HCT116 (cell line): ENCODE data around the gene CAMKK2. TPM values are rescaled to one million over a fixed set of nuclear protein-coding genes. Genes with fewer than 3 reads are reported as not detected.

Experiments
- ATAC-seq: fragments of 200-7000 bp; cut with Tn5 transposase; 2 replicates; pipeline ENCODE4 v1.9.1; 2020; ENCODE audit warnings: mild to moderate bottlenecking, moderate library complexity
- BruUV-seq: library from RNA; stranded (reverse); fragments of 400-500 nt; replicated peaks from 2 replicates; lab custom pipeline; 2021; lab: Mats Ljungman, UMichigan
- CTCF ChIA-PET: fragments of 300-600 bp; sonication (Branson Sonifier 250); formaldehyde crosslinking; loops from one replicate; lab custom pipeline; 2021; ENCODE audit warnings: antibody characterized with exemption; lab: Charles Lee
- POLR2A ChIA-PET: fragments of 300-600, 350-600 bp; sonication (Branson Sonifier 250); formaldehyde crosslinking; loops from one replicate; lab custom pipeline; 2021; ENCODE audit warnings: antibody characterized with exemption; lab: Charles Lee
- RAD21 ChIA-PET, 2 experiments: fragments of 300-600 bp; sonication (Branson Sonifier 250); formaldehyde crosslinking; loops; one replicate each; lab custom pipeline; 2023; ENCODE audit warnings: low total read pairs in 2 of 2; ENCODE audit not compliant: uncharacterized antibody in 2 of 2, unreplicated experiment in 2 of 2, low non-redundant PET in 1 of 2; lab: Charles Lee
- DNase-seq: peaks from one replicate; pipeline ENCODE4 v3.0.0-alpha.2; 2010; ENCODE audit warnings: low read depth, low spot score
- H2AFZ ChIP-seq: fragments of 200-600 bp; shearing (Covaris generic), sonication (generic); 2 replicates; pipeline ENCODE4 v1.6.1; 2017; ENCODE audit warnings: low read depth, mixed run types, mixed read lengths, antibody characterized with exemption, low read length; ENCODE audit not compliant: poor library complexity, severe bottlenecking
- H3K27ac ChIP-seq: 2 replicates; pipeline ENCODE4 v1.5.1; 2012; ENCODE audit warnings: low read depth, low read length
- H3K27me3 ChIP-seq: fragments of 200-600 bp; sonication (generic); 2 replicates; pipeline ENCODE4 v1.6.1; 2016; ENCODE audit warnings: mixed run types, low read length, mixed read lengths; ENCODE audit not compliant: insufficient read depth
- H3K36me3 ChIP-seq, 2 experiments: fragments of 200-500 bp in 1 of 2; fragments of 200-600 bp in 1 of 2; sonication (Bioruptor generic) in 1 of 2; sonication (generic) in 1 of 2; 2 replicates each; pipeline versions ENCODE4 v1.5.1 to v1.6.1; 2014 to 2016; ENCODE audit warnings: low read length in 2 of 2, inconsistent platforms in 1 of 2, mixed read lengths in 1 of 2, mixed run types in 1 of 2; ENCODE audit not compliant: insufficient read depth in 2 of 2, control insufficient read depth in 1 of 2
- H3K4me1 ChIP-seq, 2 experiments: fragments of 200-600 bp in 1 of 2; sonication (generic) in 1 of 2; 2 replicates each; pipeline versions ENCODE4 v1.5.1 to v1.6.1; 2012 to 2017; ENCODE audit warnings: low read length in 2 of 2, inconsistent platforms in 1 of 2, mild to moderate bottlenecking in 1 of 2, mixed read lengths in 1 of 2, mixed run types in 1 of 2, moderate library complexity in 1 of 2; ENCODE audit not compliant: insufficient read depth in 2 of 2, control insufficient read depth in 1 of 2
- H3K4me2 ChIP-seq: fragments of 200-600 bp; sonication (generic); 2 replicates; pipeline ENCODE4 v1.6.1; 2017; ENCODE audit warnings: mixed run types, low read length, mixed read lengths
- H3K4me3 ChIP-seq, 2 experiments: fragments of 200-600 bp in 1 of 2; sonication (generic) in 1 of 2; replicated peaks in 1 of 2; 2 replicates each; pipeline ENCODE4 v1.5.1; 2011 to 2016; ENCODE audit warnings: low read length in 2 of 2, control low read depth in 1 of 2, low read depth in 1 of 2, mild to moderate bottlenecking in 1 of 2, mixed read lengths in 1 of 2, mixed run types in 1 of 2
- H3K79me2 ChIP-seq: fragments of 200-600 bp; sonication (generic); 2 replicates; pipeline ENCODE4 v1.6.1; 2017; ENCODE audit warnings: mild to moderate bottlenecking, mixed run types, low read length, moderate library complexity, mixed read lengths; ENCODE audit not compliant: insufficient read depth
- H3K9ac ChIP-seq: fragments of 200-600 bp; sonication (generic); 2 replicates; pipeline ENCODE4 v1.6.1; 2016; ENCODE audit warnings: low read length, mixed read lengths
- H3K9me2 ChIP-seq: fragments of 200-600 bp; sonication (generic), shearing (Covaris generic); 2 replicates; pipeline ENCODE4 v1.6.1; 2017; ENCODE audit warnings: mixed run types, mild to moderate bottlenecking, moderate library complexity; ENCODE audit not compliant: insufficient read depth
- H3K9me3 ChIP-seq, 2 experiments: fragments of 200-500 bp in 1 of 2; fragments of 200-600 bp in 1 of 2; sonication (Bioruptor generic) in 1 of 2; sonication (generic) in 1 of 2; 2 replicates each; pipeline ENCODE4 v1.6.1; 2014 to 2017; ENCODE audit warnings: low read length in 2 of 2, mixed read lengths in 2 of 2, inconsistent platforms in 1 of 2, low read depth in 1 of 2, mild to moderate bottlenecking in 1 of 2, mixed run types in 1 of 2, moderate library complexity in 1 of 2; ENCODE audit not compliant: control insufficient read depth in 1 of 2, insufficient read depth in 1 of 2
- H4K20me1 ChIP-seq: fragments of 200-600 bp; sonication (generic), shearing (Covaris generic); 2 replicates; pipeline ENCODE4 v1.6.1; 2017; ENCODE audit warnings: mixed run types, mild to moderate bottlenecking, moderate library complexity; ENCODE audit not compliant: insufficient read depth
- ATF3 ChIP-seq: IDR thresholded peaks from 2 replicates; pipeline ENCODE4 v1.6.1; 2012
- CBX3 ChIP-seq: IDR thresholded peaks from 2 replicates; pipeline ENCODE4 v1.6.1; 2012; ENCODE audit warnings: low read depth
- CEBPB ChIP-seq: IDR thresholded peaks from 2 replicates; pipeline ENCODE4 v1.6.1; 2012; ENCODE audit warnings: low read depth
- CTCF ChIP-seq, 3 experiments: fragments of 200-600 bp in 1 of 3; sonication (generic) in 1 of 3; IDR thresholded peaks in 2 of 3; conservative IDR thresholded peaks in 1 of 3; 2 replicates each; pipeline ENCODE4 v1.5.1; 2012 to 2017; ENCODE audit warnings: low read depth in 2 of 3, low read length in 2 of 3, antibody characterized with exemption in 1 of 3, borderline replicate concordance in 1 of 3, control low read depth in 1 of 3, mild to moderate bottlenecking in 1 of 3, mixed read lengths in 1 of 3, mixed run types in 1 of 3, moderate library complexity in 1 of 3; ENCODE audit not compliant: insufficient read depth in 1 of 3
- EGR1 ChIP-seq: IDR thresholded peaks from 2 replicates; pipeline ENCODE4 v1.6.1; 2012; ENCODE audit warnings: low read depth
- ELF1 ChIP-seq: IDR thresholded peaks from 2 replicates; pipeline ENCODE4 v1.6.1; 2012; ENCODE audit warnings: low read depth, borderline replicate concordance
- EZH2 ChIP-seq: fragments of 200-600 bp; sonication (generic); IDR thresholded peaks from 2 replicates; pipeline ENCODE4 v1.6.1; 2017; ENCODE audit warnings: antibody characterized with exemption, mixed run types
- EZH2phosphoT487 ChIP-seq: fragments of 200-600 bp; IDR thresholded peaks from 2 replicates; pipeline ENCODE4 v1.6.1; 2018; ENCODE audit warnings: antibody characterized with exemption, borderline replicate concordance
- FOSL1 ChIP-seq: IDR thresholded peaks from 2 replicates; pipeline ENCODE4 v1.6.1; 2012; ENCODE audit warnings: low read depth
- JUND ChIP-seq: IDR thresholded peaks from 2 replicates; pipeline ENCODE4 v1.6.1; 2012
- MAX ChIP-seq: IDR thresholded peaks from 2 replicates; pipeline ENCODE4 v1.6.1; 2012
- POLR2A ChIP-seq: IDR thresholded peaks from 2 replicates; pipeline ENCODE4 v1.7.0; 2011; ENCODE audit warnings: borderline replicate concordance; ENCODE audit not compliant: insufficient read depth, insufficient read length; ENCODE audit errors: extremely low read depth
- SIN3A ChIP-seq: IDR thresholded peaks from 2 replicates; pipeline ENCODE4 v1.6.1; 2012; ENCODE audit warnings: low read depth
- SP1 ChIP-seq: IDR thresholded peaks from 2 replicates; pipeline ENCODE4 v1.6.1; 2012; ENCODE audit warnings: low read depth
- SRF ChIP-seq: IDR thresholded peaks from 2 replicates; pipeline ENCODE4 v1.6.1; 2012; ENCODE audit warnings: low read depth
- ZBTB33 ChIP-seq: IDR thresholded peaks from 2 replicates; pipeline ENCODE4 v1.6.1; 2011; ENCODE audit warnings: mild to moderate bottlenecking, low read length, moderate library complexity; ENCODE audit not compliant: insufficient replicate concordance; ENCODE audit errors: extremely low read depth
- ZNF274 ChIP-seq: fragments of 200-500 bp; sonication (Bioruptor generic); IDR thresholded peaks from 2 replicates; pipeline ENCODE4 v1.6.1; 2014; ENCODE audit warnings: mild to moderate bottlenecking, low read depth, low read length, inconsistent platforms
- intact Hi-C: fragments of 100-400 bp; cut with micrococcal nuclease; formaldehyde crosslinking; loops from 2 replicates; pipeline ENCODE4 v1.10.0; 2022
- total RNA-seq: library from RNA; stranded (reverse); gene quantifications from one replicate; pipeline ENCODE4 v1.2.1, GENCODE V29; 2021; ENCODE audit not compliant: unreplicated experiment

Gene CAMKK2
- total RNA-seq, 1 experiment from 2014 or later, result 33.8 TPM

GRCh38 chr12:121237415-121237814 lies 59.1 kb downstream of the CAMKK2 start:
- no peak overlapping the region for H3K4me2 ChIP-seq
- CTCF ChIA-PET, result no interaction called here
- DNase-seq, result no peak
- no peak for ATAC-seq
- H3K27me3 ChIP-seq, result no peaks in the 10 kb centered on the region
- RAD21 ChIA-PET, result no interaction called here
- POLR2A ChIA-PET, result no interaction called here
- H3K9ac ChIP-seq, result no peak overlapping the region
- no peaks in the 10 kb centered on the region for H3K9me3 ChIP-seq
- H4K20me1 ChIP-seq, result no peaks in the 10 kb centered on the region
- H3K4me3 ChIP-seq, result no peak overlapping the region
- TF ChIP-seq ZNF274 (no peak), JUND (no peak), FOSL1 (no peak), EZH2phosphoT487 (no peak), POLR2A (no peak), ATF3 (no peak), ELF1 (no peak), SP1 (no peak), MAX (no peak)
- H3K36me3 ChIP-seq, result peaks cover 0 to 2% of the 10 kb centered on the region in 2 experiments; a peak in 2 of 4 replicates
- H3K79me2 ChIP-seq, result no peaks in the 10 kb centered on the region
- no peaks in the 10 kb centered on the region for H3K9me2 ChIP-seq
- intact Hi-C loops, result no loop called here
- no peaks in the 10 kb centered on the region for H3K4me1 ChIP-seq
- no peak overlapping the region for H2AFZ ChIP-seq
- H3K27ac ChIP-seq, result no peak overlapping the region
- BruUV-seq, result no TSS peak

GRCh38 chr12:121236776-121237175 lies 59.7 kb downstream of the CAMKK2 start:
- ChIA-PET CTCF (no interaction called here), RAD21 (no interaction called here), POLR2A (no interaction called here)
- H3K9ac ChIP-seq, result no peak overlapping the region
- intact Hi-C loops, result no loop called here
- H3K4me2 ChIP-seq, result no peak overlapping the region
- H2AFZ ChIP-seq, result no peak overlapping the region
- no peak overlapping the region for H3K27ac ChIP-seq
- ATAC-seq, result no peak
- BruUV-seq, result no TSS peak
- H3K9me3 ChIP-seq, result no peaks in the 10 kb centered on the region
- no peaks in the 10 kb centered on the region for H3K4me1 ChIP-seq
- DNase-seq, result no peak
- H3K27me3 ChIP-seq, result no peaks in the 10 kb centered on the region
- H3K79me2 ChIP-seq, result no peaks in the 10 kb centered on the region
- no peaks in the 10 kb centered on the region for H4K20me1 ChIP-seq
- H3K9me2 ChIP-seq, result no peaks in the 10 kb centered on the region
- H3K36me3 ChIP-seq, result peaks cover 0 to 2% of the 10 kb centered on the region in 2 experiments; a peak in 2 of 4 replicates
- no peak overlapping the region for H3K4me3 ChIP-seq
- TF ChIP-seq EGR1 (no peak), SP1 (no peak), ZBTB33 (no peak), MAX (no peak), JUND (no peak), SRF (no peak), EZH2 (no peak), CTCF (IDR thresholded peaks at IDR 0.05 in 2 of 3, conservative IDR thresholded peaks at IDR 0.05 in 1 of 3; ENCODE audit: borderline replicate concordance in 1 of 3, insufficient read depth in 1 of 3, low read depth in 2 of 3, low read length in 2 of 3) (no peak), SIN3A (no peak), CEBPB (no peak), ATF3 (no peak), CBX3 (no peak)
